ENCODE data around the gene ZMIZ1.
A peak's percentile ranks its signal among the peaks of the same experiment; 100 is the strongest.

Gene ZMIZ1

GRCh38 chr10:79065091-79065551, 3.6 kb upstream of the ZMIZ1 start:
- no peak for DNase-seq

GRCh38 chr10:79065853-79066252, 2.9 kb upstream of the ZMIZ1 start:
- DNase-seq = no peak

- DNase-seq = peak in 1 of 2 donors; percentile 61
These were observed 2.1 kb upstream of the ZMIZ1 start for GRCh38 chr10:79066411-79067240.

- DNase-seq = peak; percentile 59 to 89
These were observed 1.2 kb upstream of the ZMIZ1 start for GRCh38 chr10:79067241-79068202.

- DNase-seq = no peak
These were observed 584 bp upstream of the ZMIZ1 start for GRCh38 chr10:79068203-79068561.

- DNase-seq = peak; percentile 50 to 75
These were observed 737 bp downstream of the ZMIZ1 start for GRCh38 chr10:79069325-79070080.

GRCh38 chr10:79070081-79070605, 1.4 kb downstream of the ZMIZ1 start:
- DNase-seq = no peak

- peak; percentile 86 to 90 for DNase-seq
These were observed 2.0 kb downstream of the ZMIZ1 start for GRCh38 chr10:79070606-79071395.

GRCh38 chr10:79071396-79071923, 2.7 kb downstream of the ZMIZ1 start:
- DNase-seq = no peak

- DNase-seq = no peak
These were observed 3.3 kb downstream of the ZMIZ1 start for GRCh38 chr10:79072041-79072441.

- DNase-seq = no peak
These were observed 4.4 kb downstream of the ZMIZ1 start for GRCh38 chr10:79072994-79073645.

- DNase-seq = peak; percentile 20 to 45
These were observed 5.1 kb downstream of the ZMIZ1 start for GRCh38 chr10:79073784-79074432.

- DNase-seq = no peak
These were observed 6.0 kb downstream of the ZMIZ1 start for GRCh38 chr10:79074732-79075131.

- no peak for DNase-seq
These were observed 6.7 kb downstream of the ZMIZ1 start for GRCh38 chr10:79075418-79075817.

- DNase-seq = no peak
These were observed 8.9 kb downstream of the ZMIZ1 start for GRCh38 chr10:79077488-79078173.

- DNase-seq = no peak
These were observed 9.7 kb downstream of the ZMIZ1 start for GRCh38 chr10:79078367-79079053.

GRCh38 chr10:79079054-79079397, 10.3 kb downstream of the ZMIZ1 start:
- no peak for DNase-seq

- DNase-seq = peak; percentile 52 to 57
These were observed 11.0 kb downstream of the ZMIZ1 start for GRCh38 chr10:79079490-79080355.

All from inflammatory macrophage (primary cell).